Suppressor macrophage treated with lipopolysaccharide for 4 hours (primary cell): Measurements from ENCODE around the gene MARCHF5.

Source experiments
- DNase-seq: peaks from one replicate; pipeline ENCODE4 v3.0.0-alpha.2; 2020

MARCHF5 gene

DNA sequence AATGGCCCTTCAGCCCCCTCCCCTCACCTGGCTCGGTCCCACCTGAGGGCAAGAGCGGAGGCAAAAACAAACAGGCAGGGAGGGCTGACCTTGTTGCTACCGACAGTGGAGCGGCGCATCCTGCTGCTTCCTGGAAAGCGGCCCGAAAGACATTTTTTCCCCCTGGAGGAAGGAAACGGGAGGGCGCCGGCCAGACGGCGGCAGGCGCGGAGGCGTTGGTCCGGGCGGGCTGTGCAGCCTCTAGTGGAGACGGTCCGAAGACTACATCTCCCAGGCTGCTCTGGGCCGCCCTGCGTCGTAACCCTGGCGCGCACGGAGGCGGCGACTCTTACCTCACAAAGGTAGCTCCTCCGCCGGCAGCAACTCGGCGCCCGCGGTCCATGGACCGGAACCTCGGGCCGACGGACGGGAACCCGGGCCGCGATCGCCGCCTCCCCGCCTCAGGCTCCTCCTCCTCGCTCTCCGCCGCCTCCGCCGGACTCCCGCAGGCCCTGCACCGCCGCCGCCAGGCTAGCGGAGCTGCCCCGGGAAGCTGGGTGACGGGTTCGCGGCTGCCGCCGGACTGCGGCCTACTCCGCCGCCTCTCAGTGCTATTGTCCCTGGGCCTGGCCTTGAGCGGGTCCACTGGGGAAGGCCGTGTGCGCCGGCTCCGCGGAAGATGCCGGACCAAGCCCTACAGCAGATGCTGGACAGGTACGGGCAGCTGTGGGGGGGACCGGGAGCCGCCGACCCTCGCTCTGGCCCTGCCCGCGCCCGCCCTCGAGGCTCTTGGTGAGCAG, at the start of gene MARCHF5, which contains the start of gene CPEB3:
TSS of gene MARCHF5 (plus strand) at position 331 of the 779 bp plus-strand sequence. CDS start at position 659, 328 bp downstream.
TSS of gene CPEB3 (minus strand) at position 242 of the 779 bp plus-strand sequence. CDS start 50,728 bp downstream, outside the sequence.
- peak; percentile 98 for DNase-seq

- DNase-seq = no peak
Measured at GRCh38 chr10:92241501-92241900, 49.5 kb upstream of the MARCHF5 start.

DNA sequence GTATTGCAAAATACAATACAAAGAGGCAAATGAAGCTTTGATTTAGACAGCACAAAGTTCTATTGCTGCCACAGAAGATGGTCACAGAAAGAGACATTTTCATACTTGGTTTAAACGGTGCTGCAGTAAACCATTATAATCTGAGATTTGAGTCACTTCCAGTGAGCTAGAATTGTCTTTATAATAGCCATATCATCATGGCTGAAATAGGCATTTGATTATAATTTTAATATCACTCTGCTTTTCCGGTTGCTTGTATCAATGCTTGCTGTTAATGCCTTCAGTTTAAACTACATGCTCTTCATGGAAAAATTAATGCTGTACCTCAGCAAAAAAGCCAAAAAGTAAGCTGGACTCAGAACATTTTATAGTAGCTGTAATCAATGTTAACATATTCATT, 48.6 kb upstream of the MARCHF5 start:
- DNase-seq = no peak

DNA sequence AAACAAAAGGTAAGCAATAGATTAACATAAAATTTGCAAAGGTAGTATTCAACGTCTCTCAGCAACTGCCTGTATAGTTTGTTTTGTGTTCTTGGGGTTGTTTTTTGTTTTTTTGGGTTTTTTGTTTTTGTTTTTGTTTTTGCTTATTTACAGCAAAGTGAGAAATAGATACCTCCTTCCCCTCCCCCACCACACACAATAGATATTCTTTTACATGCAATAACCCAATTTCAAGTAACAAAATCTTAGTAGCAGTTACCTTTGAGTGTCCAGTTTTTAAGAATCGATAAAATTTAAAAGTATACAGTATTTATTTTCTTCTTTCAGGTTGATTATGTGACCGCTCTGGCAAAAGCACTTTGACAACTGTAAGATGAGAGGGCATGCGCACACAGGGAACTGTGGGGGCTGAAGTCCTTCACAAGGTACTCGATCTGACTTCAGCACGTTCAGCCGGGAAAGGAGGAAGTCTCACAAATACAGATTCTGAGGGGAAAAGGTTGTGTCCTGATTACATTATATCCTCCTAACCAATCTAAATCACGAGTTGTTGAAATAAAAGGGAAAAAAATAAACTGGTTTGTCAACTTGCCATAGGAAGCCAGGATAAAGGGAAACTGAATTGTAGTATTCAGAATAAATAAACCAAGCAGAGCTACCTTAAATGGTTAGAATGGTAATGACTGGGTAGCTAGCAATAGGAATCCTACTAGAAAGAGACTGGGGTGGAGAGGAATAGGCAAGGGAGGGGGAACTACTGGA, 47.9 kb upstream of the MARCHF5 start:
- DNase-seq = peak; percentile 72

DNA sequence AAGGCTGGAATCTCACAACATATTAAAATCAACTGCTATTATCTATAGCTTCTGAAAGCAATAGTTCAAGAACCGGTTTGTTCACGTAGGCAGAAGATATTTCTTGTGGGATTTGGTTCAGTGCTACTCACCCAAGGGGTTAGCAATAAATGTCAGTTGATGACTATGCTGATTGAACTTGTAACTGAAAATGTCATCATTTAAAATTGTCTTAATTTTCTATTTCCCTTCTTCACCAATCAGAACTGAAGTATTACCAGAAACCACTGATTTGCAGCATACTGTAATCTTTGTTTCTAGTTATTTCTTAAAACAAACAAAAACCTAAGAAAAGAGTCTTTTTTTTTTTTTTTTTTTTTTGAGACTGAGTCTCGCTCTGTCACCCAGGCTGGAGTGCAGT, 46.2 kb upstream of the MARCHF5 start:
- no peak for DNase-seq

DNA sequence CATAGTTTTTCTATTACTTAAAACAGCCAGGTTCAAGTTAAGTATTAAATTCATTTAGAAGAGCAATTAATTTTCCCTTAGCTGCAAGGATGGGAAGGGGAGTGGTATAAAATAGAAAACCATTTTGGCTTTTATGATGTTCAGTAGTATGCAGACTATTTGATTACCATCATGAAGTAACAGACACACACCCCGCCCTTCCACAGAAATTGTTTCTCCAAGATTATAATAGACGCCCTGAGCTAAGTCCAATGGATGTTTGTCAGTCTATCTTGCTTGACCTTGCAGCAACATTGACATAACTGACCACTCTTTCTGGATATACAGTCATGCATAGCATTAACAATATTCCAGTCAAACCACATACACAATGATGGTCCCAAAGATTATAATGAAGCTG, 42.4 kb upstream of the MARCHF5 start:
- no peak for DNase-seq

- DNase-seq = no peak
Measured at GRCh38 chr10:92263396-92263795, 27.6 kb upstream of the MARCHF5 start.

DNA sequence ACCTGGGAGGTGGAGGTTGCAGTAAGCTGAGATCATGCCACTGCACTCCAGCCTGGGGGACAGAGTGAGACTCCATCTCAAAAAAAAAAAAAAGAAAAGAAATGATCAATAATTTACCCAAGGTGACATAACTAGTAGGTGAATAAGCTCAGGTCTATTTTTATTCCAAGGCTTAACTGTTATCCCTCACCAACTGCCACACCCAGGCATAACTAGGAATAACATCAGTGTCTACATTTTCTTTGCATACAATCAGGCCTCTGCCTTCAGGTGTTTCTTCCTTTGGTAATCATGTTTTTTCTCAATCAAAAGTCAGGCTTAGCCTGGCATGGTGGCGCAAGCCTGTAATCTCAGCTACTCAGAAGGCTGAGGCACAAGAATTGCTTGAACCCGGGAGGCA, 26.7 kb upstream of the MARCHF5 start:
- no peak for DNase-seq

GRCh38 chr10:92265687-92266258, 25.2 kb upstream of the MARCHF5 start:
- DNase-seq = no peak

DNA sequence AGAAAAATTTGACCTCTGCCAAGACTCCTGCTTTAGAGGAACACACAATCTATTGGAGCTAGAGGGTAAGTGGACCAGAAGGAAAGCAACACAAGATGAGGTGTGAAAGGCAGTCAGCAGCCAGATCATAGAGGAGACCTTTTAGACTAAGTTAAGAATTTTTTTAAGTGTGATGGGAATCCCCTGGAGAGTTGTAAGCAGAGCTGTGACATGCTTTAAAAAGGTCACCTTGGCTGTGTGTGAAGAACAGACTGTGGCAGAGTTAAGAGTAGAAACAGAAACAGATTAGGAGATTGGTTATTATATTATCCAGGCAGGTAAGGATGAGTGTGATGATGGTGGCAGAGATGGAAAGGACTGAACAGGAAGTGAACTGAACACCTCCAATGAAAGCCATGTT, 23.6 kb upstream of the MARCHF5 start:
- DNase-seq = peak; percentile 13

- DNase-seq = peak; percentile 89
Measured at GRCh38 chr10:92268748-92269147, 22.2 kb upstream of the MARCHF5 start.

DNA sequence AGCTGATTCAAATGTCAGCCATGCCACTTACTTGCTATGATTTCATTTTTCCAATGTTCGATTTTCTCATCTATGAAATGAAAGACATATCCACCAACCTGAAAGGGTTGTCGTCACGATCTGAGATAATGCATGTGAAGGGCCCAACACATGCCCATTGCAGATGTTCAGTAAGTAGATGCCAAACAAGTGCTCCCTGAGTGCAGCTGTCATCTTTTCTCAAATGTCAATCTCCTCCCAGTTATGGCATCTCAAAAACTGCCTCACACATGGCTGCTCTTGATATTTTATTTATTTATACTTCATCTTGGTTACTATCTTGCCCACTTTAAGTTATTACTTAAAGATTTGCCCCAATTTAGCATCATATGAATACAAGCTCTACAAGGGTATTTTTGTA, 16.9 kb upstream of the MARCHF5 start:
- DNase-seq = no peak

GRCh38 chr10:92278996-92279696, 11.8 kb upstream of the MARCHF5 start:
- peak; percentile 16 for DNase-seq

DNA sequence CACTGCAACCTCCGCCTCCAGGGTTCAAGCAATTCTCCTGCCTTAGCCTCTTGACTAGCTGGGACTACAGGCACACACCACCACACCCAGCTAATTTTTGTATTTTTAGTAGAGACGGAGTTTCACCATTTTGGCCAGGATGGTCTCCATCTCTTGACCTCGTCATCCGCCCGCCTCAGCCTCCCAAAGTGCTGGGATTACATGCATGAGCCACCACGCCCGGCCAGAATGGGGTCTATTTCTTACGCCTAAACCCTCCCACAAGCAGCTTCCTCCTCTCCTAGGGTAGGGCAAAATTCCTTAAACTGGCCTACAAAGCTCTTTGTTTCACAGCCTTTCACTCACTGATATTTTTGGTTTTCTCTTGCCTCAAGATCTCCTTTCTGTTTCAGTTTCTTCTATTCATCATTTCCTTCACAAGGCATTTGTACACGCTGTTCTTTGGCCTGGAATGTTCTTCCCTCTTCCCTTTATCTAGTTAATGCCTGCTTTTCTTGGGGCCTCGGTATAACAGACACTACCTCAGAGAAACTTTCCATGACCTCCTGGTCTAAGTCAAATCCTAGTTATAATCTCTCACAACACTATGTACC, 6.8 kb upstream of the MARCHF5 start:
- peak; percentile 79 for DNase-seq

DNA sequence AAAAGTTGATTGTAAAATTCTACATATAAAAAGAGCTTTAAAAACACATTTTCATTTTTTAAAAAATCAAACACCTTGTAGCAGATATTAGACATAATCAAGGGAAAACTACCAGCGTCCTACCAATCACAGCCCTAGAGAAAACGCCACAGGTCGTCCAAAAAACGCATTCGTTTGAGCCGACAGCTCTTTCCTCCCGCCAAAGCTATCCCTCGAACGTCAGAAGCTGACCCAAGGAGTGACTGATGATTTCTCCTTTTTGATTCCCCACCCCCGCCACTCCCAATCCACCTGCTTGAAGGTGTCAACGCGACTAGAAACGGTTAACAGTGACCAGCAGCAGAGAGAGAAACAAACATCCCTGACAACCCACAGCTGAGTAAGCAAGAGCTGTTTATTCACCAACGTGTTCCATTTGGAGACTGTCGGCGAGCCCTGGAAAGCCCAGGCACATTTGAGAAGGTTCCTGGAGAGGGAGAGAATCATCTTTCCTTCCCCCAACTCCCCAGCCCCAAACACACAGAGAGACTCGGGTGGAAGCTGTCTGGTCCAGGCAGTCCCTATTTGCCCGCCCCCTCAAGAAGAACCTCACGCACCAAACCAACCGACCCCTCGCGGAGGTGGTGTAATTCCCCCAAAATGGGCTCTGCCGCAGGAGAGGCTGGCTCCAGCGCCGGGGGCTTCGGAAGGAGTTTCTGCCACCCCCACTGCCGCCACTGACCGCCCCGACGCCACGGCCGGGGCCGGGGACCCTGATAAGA, 711 bp upstream of the MARCHF5 start:
- DNase-seq = peak; percentile 24

DNA sequence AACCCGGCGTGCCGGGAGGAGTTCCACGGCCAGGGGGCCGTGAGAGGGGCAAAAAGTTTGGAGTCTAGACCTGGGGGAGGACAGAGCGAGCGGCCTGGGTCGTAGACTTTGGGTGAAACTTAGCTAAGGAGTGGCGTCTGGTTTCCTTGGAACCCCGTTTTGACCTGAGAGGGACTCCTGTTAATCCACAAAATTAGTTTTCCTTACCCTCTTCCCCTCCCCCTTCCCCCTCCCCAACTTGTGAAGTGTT, 574 bp downstream of the MARCHF5 start:
- DNase-seq = no peak

DNA sequence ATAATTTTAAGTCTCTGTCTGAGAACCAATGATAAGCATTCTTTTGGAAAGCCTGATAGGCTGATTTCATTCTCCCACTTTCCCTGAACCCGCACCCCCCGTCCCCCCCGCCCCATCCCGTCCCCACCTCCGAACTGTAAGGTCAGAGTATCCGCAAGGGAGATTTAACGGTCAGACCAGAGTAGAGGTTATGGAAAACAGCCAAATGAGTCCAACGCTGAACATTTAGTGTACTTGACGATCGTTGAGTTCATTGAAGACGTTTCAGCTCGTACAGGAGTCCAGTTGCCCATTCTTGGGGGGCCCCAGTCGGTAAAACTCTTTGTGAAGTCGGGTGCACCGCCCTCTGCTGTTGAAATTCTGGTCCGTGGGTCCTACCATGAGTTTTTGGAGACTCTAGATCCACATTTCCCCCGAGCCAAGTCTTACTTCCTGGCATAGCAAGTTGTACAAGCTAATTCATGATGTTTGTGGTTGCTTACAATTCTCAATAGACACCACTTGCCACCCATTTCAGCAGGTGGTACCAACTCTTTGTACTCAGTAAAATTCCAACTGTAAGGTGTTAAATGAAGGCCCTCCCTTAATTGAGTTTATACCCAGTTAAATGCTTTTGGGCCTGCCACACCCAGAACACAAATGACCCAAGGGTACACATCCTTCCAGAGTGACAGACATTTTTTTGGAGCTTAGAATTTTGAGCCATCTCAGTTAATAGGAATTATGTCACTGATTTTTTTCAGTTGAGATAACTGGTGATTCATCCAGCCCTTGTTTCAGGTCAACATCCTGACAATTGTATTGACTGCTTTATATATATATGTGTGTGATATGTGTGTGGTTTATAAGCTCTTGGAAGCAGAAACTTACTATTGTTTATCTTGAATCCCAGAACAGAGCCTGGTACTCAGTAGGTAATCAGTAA, 1.2 kb downstream of the MARCHF5 start:
- peak; percentile 56 for DNase-seq

GRCh38 chr10:92298487-92298886, 7.5 kb downstream of the MARCHF5 start:
- DNase-seq = no peak

DNA sequence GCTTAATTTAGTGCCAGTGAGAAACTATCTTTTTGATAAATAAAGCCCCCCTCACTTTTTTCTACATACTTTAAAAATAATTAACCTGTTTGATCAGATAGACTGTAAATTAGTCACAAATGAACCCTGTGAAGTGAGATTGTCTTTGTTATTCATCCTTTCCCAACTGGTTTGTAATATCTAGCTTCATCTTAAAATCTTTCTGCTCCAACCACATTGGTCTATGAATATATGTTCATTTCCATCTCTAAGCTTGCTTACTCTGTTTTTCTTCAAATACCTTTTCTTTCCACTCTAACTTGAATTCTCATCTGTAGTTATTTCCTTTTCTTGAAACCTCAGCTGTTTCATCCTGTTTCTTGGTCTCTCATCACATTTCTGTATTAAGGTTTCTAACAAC, 12.1 kb downstream of the MARCHF5 start:
- DNase-seq = no peak

DNA sequence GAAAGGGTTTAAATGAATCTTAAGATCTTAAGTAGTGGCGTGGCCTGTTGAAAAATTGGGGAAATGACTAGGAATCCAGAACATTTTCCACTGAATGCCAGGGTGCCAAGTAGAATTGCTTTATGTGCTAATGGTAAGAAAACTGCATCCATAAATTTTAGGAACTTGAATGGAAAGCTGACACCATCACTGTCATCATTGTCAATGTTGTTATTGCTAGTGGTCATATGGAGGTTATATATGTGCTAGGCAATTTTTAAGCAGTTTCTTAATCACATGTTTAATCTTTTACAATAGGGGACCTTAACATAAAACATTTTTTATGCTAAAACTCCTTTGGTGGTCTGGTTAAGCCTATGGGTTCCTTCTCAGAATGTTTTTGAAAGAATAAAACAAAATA, 13.1 kb downstream of the MARCHF5 start:
- peak; percentile 24 for DNase-seq
